Vagina (tissue), 2 donors: Measurements from ENCODE around the gene SBF2.

Source experiments
- POLR2A ChIP-seq, 2 donors: fragments of 450-650 bp; IDR thresholded peaks; one replicate each; pipeline ENCODE4 v1.6.1; 2017; ENCODE audit warnings: antibody characterized with exemption in 2 of 2, mild to moderate bottlenecking in 2 of 2, moderate library complexity in 2 of 2
- POLR2AphosphoS5 ChIP-seq, 2 donors: sonication (generic); formaldehyde crosslinking; IDR thresholded peaks; one replicate each; pipeline ENCODE4 v1.9.0; 2017; ENCODE audit warnings: antibody characterized with exemption in 2 of 2, mild to moderate bottlenecking in 2 of 2, low read depth in 1 of 2; ENCODE audit not compliant: insufficient read depth in 1 of 2
- TF ChIP-seq, protein P1 (sequence below), 3 experiments: fragments of 450-650 bp in 2 of 3; fragments of 200-600 bp in 1 of 3; sonication (generic) in 1 of 3; IDR thresholded peaks; one replicate each; pipeline ENCODE4 v1.5.1; 2017 to 2019; ENCODE audit warnings: antibody characterized with exemption in 3 of 3, mild to moderate bottlenecking in 2 of 3, moderate library complexity in 2 of 3

DNA sequence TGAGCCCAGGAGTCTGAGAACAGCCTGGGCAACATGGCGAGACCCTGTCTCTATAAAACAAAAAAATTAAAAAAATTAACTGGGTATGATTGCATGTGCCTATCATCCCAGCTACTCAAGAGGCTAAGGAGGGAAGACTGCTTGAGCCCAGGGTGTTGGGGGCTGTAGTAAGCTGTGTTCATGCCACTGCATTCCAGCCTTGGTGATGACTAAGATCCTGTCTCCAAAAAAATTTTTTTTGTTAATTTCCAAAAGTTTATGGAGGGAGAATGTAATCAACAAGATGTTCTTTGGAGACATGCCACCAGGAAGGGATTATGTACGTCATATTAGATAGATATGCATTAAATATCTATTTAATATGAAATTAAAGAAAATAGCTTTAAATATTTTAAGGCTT, 267.5 kb downstream of the SBF2 start:
- TF ChIP-seq POLR2A (IDR thresholded peaks at IDR 0.05) (no peak), POLR2AphosphoS5 (IDR thresholded peaks at IDR 0.05; ENCODE audit: insufficient read depth in 1 of 2, low read depth in 1 of 2) (no peak)
- TF ChIP-seq, protein P1, sequence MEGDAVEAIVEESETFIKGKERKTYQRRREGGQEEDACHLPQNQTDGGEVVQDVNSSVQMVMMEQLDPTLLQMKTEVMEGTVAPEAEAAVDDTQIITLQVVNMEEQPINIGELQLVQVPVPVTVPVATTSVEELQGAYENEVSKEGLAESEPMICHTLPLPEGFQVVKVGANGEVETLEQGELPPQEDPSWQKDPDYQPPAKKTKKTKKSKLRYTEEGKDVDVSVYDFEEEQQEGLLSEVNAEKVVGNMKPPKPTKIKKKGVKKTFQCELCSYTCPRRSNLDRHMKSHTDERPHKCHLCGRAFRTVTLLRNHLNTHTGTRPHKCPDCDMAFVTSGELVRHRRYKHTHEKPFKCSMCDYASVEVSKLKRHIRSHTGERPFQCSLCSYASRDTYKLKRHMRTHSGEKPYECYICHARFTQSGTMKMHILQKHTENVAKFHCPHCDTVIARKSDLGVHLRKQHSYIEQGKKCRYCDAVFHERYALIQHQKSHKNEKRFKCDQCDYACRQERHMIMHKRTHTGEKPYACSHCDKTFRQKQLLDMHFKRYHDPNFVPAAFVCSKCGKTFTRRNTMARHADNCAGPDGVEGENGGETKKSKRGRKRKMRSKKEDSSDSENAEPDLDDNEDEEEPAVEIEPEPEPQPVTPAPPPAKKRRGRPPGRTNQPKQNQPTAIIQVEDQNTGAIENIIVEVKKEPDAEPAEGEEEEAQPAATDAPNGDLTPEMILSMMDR (IDR thresholded peaks at IDR 0.05), result no peak
